PC-9 (cell line): ENCODE data around the gene NFASC.

ENCODE experiments used
- CTCF ChIP-seq: fragments of 200-600 bp; sonication (generic); conservative IDR thresholded peaks from 2 replicates; pipeline ENCODE4 v1.6.1; 2017; ENCODE audit warnings: mixed run types, antibody characterized with exemption, mild to moderate bottlenecking, moderate library complexity
- EZH2 ChIP-seq: fragments of 200-600 bp; sonication (generic); IDR thresholded peaks from 2 replicates; pipeline ENCODE4 v1.8.0; 2017; ENCODE audit warnings: antibody characterized with exemption, low read depth

DNA sequence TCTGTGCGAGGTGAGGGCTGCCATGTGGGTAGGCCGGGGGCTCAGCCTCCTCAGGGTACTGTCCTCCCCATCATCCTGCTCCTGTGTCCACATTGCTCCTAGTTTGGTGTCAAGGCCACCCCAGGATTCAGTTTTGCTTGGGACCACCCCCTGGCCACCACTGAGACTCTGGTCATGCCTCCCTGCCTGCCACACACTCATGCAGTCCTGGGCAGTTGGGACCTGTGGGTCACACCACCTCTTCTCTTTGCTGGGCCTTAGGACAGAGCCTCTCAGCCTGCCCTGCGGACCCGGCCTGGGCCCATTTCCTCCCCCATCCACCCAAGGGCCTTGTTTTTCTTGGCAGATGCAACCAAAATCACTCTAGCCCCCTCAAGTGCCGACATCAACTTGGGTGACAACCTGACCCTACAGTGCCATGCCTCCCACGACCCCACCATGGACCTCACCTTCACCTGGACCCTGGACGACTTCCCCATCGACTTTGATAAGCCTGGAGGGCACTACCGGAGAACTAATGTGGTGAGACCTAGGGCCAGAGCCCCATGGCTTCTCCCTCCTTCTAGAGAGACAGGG, 194.2 kb downstream of the NFASC start:
- no peak for TF ChIP-seq EZH2
- no peak for TF ChIP-seq CTCF
